ENCODE results near the gene PFKFB3. TPM values are rescaled to one million over a fixed set of nuclear protein-coding genes. Genes with fewer than 3 reads are reported as not detected.

PFKFB3 gene
- total and polyA plus RNA-seq, 9 of the 15 experiments (the other 6 are each of a cell fraction or from before 2014, with no cell fraction given), result 0.46 to 21.6 (median 7.8) TPM

DNA sequence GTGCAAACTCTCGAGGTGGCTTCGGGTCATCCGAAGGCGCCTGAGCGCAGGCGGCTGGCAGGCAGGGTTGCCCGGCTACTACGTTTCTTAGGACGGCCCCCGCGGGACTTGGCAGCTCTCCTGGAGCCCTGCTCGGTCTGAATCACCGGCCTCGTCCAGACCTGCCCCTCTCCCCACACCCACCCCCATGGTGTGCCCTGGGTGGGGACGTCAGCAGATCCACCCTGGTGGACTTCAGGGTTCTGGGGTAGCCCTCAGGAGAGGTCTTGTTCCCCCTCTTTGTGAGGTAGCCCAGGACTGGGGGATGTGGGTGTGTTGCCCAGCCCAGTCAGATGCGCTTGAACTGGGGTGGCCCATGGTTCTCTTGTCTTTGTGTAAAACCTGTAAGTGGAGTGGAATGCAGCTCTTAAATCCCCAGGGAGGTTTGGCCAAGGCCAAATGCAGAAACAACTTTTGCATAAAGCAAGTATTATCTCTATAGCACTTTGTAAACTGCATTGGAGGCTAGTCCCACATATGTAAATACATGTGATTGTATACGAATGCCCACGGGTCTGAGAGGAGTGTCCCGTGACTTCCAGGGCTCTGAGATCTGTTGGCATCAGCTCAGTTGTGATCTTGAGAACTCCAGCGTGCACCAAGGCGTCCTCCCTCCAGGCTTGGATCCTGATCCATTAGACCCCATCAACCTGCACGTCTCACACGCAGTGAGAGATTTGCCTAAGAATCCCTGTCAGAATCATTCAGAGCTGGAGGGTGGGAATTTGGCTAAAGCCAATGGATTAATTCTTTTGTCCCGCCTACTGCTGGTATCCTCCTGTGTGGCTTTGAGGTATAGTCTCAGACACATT is 1.8 kb downstream of the PFKFB3 start:
- in situ Hi-C loops (cut with MboI), result loop anchor here (5.0 kb wide), 1 partner anchor 188 kb away; no protein-coding TSS in a partner anchor
- H3K79me2 ChIP-seq (ENCODE audit: control insufficient read depth, insufficient read depth, low read length), result peaks cover 9% of the 10 kb centered on the region; the same call in 2 of the 3 replicates
- ChIA-PET CTCF (ENCODE audit: low intra/inter-chr PET ratio) (no interaction called here), POLR2A (interaction anchor here (0.5 to 0.8 kb wide), 3 partner anchors 65 to 885 kb away, joined by 3 read pairs; no protein-coding TSS in a partner anchor)
- intact Hi-C loops (cut with micrococcal nuclease), result no loop called here
- H2AFZ ChIP-seq (ENCODE audit: low read depth, low read length), result no peak overlapping the region
- ATAC-seq, result no peak
- no peak for FAIRE-seq
- H3K9me1 ChIP-seq (ENCODE audit: control insufficient read depth, insufficient read depth, low read length), result no peaks in the 10 kb centered on the region
- no peaks in the 10 kb centered on the region for H3K36me3 ChIP-seq (ENCODE audit: control insufficient read depth, insufficient read depth, low read length)
- H3K4me2 ChIP-seq (ENCODE audit: insufficient read depth, low read length), result no peak overlapping the region
- peak overlapping the region in 1 of 2 experiments; percentile 45; a peak in 1 of 4 replicates for H3K9ac ChIP-seq (ENCODE audit: insufficient read depth in 1 of 2, low read depth in 2 of 2, low read length in 2 of 2)
- DNase-seq (ENCODE audit: extremely low read depth in 1 of 4, low spot score in 3 of 4), result no peak
- no peaks in the 10 kb centered on the region for H3K27me3 ChIP-seq (ENCODE audit: control insufficient read depth in 2 of 2, insufficient read depth in 2 of 2, low read length in 2 of 2)
- BruUV-seq (replicated peaks), result no TSS peak
- peaks cover 8 to 40% of the 10 kb centered on the region in 2 experiments for H3K4me1 ChIP-seq (replicated peaks in 1 of 2; ENCODE audit: control insufficient read depth in 2 of 2, insufficient read depth in 2 of 2, low read length in 2 of 2)
- H3K27ac ChIP-seq (ENCODE audit: extremely low read depth, low read depth, low read length), result no peak overlapping the region
- no peak for TF ChIP-seq ZNF24 (IDR thresholded peaks at IDR 0.05)
- TF ChIP-seq RFX5 (IDR thresholded peaks at IDR 0.05; ENCODE audit: low read depth, low read length), result no peak
- no peak for TF ChIP-seq RFX7 (CRISPR knock-in tag; IDR thresholded peaks at IDR 0.05)
- TF ChIP-seq JUND (IDR thresholded peaks at IDR 0.05; ENCODE audit: borderline replicate concordance, low read depth, low read length), result no peak
- TF ChIP-seq JUND (tag; IDR thresholded peaks at IDR 0.05; ENCODE audit: borderline replicate concordance, low read depth, low read length), result no peak
- TF ChIP-seq, protein P1, sequence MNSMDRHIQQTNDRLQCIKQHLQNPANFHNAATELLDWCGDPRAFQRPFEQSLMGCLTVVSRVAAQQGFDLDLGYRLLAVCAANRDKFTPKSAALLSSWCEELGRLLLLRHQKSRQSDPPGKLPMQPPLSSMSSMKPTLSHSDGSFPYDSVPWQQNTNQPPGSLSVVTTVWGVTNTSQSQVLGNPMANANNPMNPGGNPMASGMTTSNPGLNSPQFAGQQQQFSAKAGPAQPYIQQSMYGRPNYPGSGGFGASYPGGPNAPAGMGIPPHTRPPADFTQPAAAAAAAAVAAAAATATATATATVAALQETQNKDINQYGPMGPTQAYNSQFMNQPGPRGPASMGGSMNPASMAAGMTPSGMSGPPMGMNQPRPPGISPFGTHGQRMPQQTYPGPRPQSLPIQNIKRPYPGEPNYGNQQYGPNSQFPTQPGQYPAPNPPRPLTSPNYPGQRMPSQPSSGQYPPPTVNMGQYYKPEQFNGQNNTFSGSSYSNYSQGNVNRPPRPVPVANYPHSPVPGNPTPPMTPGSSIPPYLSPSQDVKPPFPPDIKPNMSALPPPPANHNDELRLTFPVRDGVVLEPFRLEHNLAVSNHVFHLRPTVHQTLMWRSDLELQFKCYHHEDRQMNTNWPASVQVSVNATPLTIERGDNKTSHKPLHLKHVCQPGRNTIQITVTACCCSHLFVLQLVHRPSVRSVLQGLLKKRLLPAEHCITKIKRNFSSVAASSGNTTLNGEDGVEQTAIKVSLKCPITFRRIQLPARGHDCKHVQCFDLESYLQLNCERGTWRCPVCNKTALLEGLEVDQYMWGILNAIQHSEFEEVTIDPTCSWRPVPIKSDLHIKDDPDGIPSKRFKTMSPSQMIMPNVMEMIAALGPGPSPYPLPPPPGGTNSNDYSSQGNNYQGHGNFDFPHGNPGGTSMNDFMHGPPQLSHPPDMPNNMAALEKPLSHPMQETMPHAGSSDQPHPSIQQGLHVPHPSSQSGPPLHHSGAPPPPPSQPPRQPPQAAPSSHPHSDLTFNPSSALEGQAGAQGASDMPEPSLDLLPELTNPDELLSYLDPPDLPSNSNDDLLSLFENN (IDR thresholded peaks at IDR 0.05; ENCODE audit: low read depth in 2 of 2, low read length in 2 of 2), result no peak
- TF ChIP-seq, protein P2, sequence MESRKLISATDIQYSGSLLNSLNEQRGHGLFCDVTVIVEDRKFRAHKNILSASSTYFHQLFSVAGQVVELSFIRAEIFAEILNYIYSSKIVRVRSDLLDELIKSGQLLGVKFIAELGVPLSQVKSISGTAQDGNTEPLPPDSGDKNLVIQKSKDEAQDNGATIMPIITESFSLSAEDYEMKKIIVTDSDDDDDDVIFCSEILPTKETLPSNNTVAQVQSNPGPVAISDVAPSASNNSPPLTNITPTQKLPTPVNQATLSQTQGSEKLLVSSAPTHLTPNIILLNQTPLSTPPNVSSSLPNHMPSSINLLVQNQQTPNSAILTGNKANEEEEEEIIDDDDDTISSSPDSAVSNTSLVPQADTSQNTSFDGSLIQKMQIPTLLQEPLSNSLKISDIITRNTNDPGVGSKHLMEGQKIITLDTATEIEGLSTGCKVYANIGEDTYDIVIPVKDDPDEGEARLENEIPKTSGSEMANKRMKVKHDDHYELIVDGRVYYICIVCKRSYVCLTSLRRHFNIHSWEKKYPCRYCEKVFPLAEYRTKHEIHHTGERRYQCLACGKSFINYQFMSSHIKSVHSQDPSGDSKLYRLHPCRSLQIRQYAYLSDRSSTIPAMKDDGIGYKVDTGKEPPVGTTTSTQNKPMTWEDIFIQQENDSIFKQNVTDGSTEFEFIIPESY (CRISPR knock-in tag; IDR thresholded peaks at IDR 0.05), result no peak
- TF ChIP-seq STAT5B (CRISPR knock-in tag; IDR thresholded peaks at IDR 0.05), result no peak
- no peak for TF ChIP-seq FOXK2 (conservative IDR thresholded peaks at IDR 0.05 in 1 of 2, IDR thresholded peaks at IDR 0.05 in 1 of 2; ENCODE audit: low read depth in 2 of 2)
- TF ChIP-seq SMARCB1 (IDR thresholded peaks at IDR 0.05; ENCODE audit: insufficient read length, low read depth), result no peak
- TF ChIP-seq ILK (tag; IDR thresholded peaks at IDR 0.05; ENCODE audit: borderline replicate concordance, low read depth), result no peak
- TF ChIP-seq FOS (IDR thresholded peaks at IDR 0.05; ENCODE audit: extremely low read depth, insufficient read length), result no peak
- TF ChIP-seq ZNF57 (CRISPR knock-in tag; IDR thresholded peaks at IDR 0.05), result no peak
- TF ChIP-seq, protein P3, sequence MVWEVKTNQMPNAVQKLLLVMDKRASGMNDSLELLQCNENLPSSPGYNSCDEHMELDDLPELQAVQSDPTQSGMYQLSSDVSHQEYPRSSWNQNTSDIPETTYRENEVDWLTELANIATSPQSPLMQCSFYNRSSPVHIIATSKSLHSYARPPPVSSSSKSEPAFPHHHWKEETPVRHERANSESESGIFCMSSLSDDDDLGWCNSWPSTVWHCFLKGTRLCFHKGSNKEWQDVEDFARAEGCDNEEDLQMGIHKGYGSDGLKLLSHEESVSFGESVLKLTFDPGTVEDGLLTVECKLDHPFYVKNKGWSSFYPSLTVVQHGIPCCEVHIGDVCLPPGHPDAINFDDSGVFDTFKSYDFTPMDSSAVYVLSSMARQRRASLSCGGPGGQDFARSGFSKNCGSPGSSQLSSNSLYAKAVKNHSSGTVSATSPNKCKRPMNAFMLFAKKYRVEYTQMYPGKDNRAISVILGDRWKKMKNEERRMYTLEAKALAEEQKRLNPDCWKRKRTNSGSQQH (CRISPR knock-in tag; IDR thresholded peaks at IDR 0.05), result no peak
- H4K20me1 ChIP-seq (replicated peaks; ENCODE audit: control insufficient read depth, insufficient read depth, low read length), result peaks cover 26% of the 10 kb centered on the region
- WGBS (ENCODE audit: insufficient coverage, low coverage, missing lambda C conversion rate), result 87% methylated on average over 10 of the region's 24 CpGs
- H3K4me3 ChIP-seq, result no peak overlapping the region
- H3K9me3 ChIP-seq (replicated peaks; ENCODE audit: control insufficient read depth, insufficient read depth, low read depth, low read length), result no peaks in the 10 kb centered on the region
